Measurements from ENCODE around the gene LGALS16.

LGALS16 gene

GRCh38 chr19:39631626-39632025 is 24.1 kb upstream of the LGALS16 start:
- DNase-seq (ENCODE audit: low read depth) = no peak
- H3K4me3 ChIP-seq (ENCODE audit: low read length) = no peak overlapping the region
- TF ChIP-seq CTCF (conservative IDR thresholded peaks at IDR 0.05; ENCODE audit: low read length) = no peak

GRCh38 chr19:39637891-39638290 is 17.8 kb upstream of the LGALS16 start:
- DNase-seq (ENCODE audit: low read depth) = no peak
- no peak overlapping the region for H3K4me3 ChIP-seq (ENCODE audit: low read length)
- no peak for TF ChIP-seq CTCF (conservative IDR thresholded peaks at IDR 0.05; ENCODE audit: low read length)

- DNase-seq (ENCODE audit: low read depth) = no peak
- no peak for TF ChIP-seq CTCF (conservative IDR thresholded peaks at IDR 0.05; ENCODE audit: low read length)
- H3K4me3 ChIP-seq (ENCODE audit: low read length) = no peak overlapping the region
These were observed 13.9 kb upstream of the LGALS16 start for GRCh38 chr19:39641773-39642172.

GRCh38 chr19:39643591-39643990 is 12.1 kb upstream of the LGALS16 start:
- no peak for DNase-seq (ENCODE audit: low read depth)
- no peak overlapping the region for H3K4me3 ChIP-seq (ENCODE audit: low read length)
- TF ChIP-seq CTCF (conservative IDR thresholded peaks at IDR 0.05; ENCODE audit: low read length) = no peak

DNA sequence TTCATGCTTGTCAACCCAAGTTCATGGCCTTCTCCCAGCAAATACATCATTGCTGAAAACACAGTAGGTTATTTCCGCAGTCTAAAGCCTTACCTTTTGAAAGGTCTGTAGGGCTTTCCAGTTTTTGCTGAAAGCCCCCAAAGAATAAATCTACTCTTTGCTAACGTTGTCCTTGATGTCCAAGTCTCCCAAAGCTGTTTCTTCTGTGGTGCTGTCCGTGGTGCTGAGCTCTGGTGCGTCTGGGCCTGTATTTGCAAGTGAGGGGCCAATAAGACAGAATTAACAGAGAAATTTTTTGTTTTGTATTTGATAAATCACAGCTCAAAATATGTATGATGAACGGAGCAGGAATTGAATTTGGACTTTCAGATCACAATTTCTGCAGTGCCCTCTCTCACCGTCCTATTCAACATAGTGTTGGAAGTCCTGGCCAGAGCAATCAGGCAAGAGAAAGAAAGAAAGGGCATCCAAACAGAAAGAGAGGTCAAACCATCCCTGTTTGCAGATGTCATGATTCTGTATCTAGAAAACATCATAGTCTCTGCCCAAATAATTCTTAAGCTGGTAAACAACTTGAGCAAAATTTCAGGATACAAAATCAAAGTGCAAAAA is 9.8 kb upstream of the LGALS16 start:
- TF ChIP-seq CTCF (conservative IDR thresholded peaks at IDR 0.05; ENCODE audit: low read length) = no peak
- H3K4me3 ChIP-seq (ENCODE audit: low read length) = no peak overlapping the region
- peak; percentile 2 for DNase-seq (ENCODE audit: low read depth)

GRCh38 chr19:39647918-39648317 is 7.8 kb upstream of the LGALS16 start:
- DNase-seq (ENCODE audit: low read depth) = no peak
- no peak for TF ChIP-seq CTCF (conservative IDR thresholded peaks at IDR 0.05; ENCODE audit: low read length)
- H3K4me3 ChIP-seq (ENCODE audit: low read length) = no peak overlapping the region

DNA sequence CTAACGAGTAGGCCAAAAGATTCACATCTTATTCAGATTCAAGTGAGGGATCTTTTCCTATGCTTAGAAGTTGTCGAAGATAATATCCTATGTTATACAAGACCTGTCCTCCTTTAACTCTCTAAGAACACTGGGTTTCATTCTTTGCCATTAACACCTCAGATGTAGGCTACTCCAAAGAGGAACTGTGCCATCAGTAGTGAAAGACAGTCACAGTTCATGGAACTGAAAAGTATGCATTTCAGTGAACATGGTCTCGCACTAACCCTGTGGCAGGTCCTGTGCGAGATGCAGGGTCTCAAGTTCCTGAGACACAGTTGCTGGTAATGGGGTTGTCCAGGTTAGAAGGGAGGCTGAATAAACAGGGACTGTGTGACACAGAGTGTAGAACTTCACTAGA is 4.1 kb downstream of the LGALS16 start:
- no peak for DNase-seq (ENCODE audit: low read depth)
- TF ChIP-seq CTCF (conservative IDR thresholded peaks at IDR 0.05; ENCODE audit: low read length) = no peak

More for the DNA sequence above, 4.1 kb downstream of the LGALS16 start:
- no peak overlapping the region for H3K4me3 ChIP-seq (ENCODE audit: low read length)

Measured in AG10803 (cell line).